ENCODE data around the gene USP15.
"Not testable (repeated sequence)": the region's sequence is repeated elsewhere in the genome, so short reads cannot be mapped to it uniquely, and the experiment has no call there.

DNA sequence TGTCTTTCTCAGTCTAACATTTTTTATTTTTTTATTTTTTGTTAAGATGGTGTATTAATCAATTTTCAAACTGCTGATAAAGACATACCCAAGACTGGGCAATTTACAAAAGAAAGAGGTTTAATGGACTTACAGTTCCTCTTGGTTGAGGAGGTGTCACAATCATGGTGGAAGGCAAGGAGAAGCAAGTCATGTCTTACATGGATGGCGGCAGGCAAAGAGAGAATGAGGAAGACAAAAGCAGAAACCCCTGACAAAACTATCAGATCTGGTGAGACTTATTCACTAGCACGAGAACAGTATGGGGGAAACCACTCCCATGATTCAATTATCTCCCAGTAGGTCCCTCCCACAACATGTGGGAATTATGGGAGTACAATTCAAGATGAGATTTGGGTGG lies 195.2 kb downstream of the USP15 start:
- TF ChIP-seq, protein P1, sequence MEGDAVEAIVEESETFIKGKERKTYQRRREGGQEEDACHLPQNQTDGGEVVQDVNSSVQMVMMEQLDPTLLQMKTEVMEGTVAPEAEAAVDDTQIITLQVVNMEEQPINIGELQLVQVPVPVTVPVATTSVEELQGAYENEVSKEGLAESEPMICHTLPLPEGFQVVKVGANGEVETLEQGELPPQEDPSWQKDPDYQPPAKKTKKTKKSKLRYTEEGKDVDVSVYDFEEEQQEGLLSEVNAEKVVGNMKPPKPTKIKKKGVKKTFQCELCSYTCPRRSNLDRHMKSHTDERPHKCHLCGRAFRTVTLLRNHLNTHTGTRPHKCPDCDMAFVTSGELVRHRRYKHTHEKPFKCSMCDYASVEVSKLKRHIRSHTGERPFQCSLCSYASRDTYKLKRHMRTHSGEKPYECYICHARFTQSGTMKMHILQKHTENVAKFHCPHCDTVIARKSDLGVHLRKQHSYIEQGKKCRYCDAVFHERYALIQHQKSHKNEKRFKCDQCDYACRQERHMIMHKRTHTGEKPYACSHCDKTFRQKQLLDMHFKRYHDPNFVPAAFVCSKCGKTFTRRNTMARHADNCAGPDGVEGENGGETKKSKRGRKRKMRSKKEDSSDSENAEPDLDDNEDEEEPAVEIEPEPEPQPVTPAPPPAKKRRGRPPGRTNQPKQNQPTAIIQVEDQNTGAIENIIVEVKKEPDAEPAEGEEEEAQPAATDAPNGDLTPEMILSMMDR (IDR thresholded peaks at IDR 0.05), result not testable (repeated sequence)
- TF ChIP-seq POLR2A (IDR thresholded peaks at IDR 0.05), result not testable (repeated sequence)
